ENCODE data around the gene CREG1.

CREG1 gene

GRCh38 chr1:167522246-167522645 is 31.3 kb downstream of the CREG1 start:
- no peaks in the 10 kb centered on the region for H3K9me3 ChIP-seq (ENCODE audit: control insufficient read depth, insufficient read depth, low read length)
- H3K27me3 ChIP-seq (ENCODE audit: control insufficient read depth, low read length): no peaks in the 10 kb centered on the region
- H4K20me1 ChIP-seq (ENCODE audit: control insufficient read depth, insufficient read depth, low read depth, low read length): no peaks in the 10 kb centered on the region
- no peaks in the 10 kb centered on the region for H3K79me2 ChIP-seq (ENCODE audit: control insufficient read depth, low read length)
- H3K4me3 ChIP-seq (ENCODE audit: low read length): no peak overlapping the region
- TF ChIP-seq, protein P1, sequence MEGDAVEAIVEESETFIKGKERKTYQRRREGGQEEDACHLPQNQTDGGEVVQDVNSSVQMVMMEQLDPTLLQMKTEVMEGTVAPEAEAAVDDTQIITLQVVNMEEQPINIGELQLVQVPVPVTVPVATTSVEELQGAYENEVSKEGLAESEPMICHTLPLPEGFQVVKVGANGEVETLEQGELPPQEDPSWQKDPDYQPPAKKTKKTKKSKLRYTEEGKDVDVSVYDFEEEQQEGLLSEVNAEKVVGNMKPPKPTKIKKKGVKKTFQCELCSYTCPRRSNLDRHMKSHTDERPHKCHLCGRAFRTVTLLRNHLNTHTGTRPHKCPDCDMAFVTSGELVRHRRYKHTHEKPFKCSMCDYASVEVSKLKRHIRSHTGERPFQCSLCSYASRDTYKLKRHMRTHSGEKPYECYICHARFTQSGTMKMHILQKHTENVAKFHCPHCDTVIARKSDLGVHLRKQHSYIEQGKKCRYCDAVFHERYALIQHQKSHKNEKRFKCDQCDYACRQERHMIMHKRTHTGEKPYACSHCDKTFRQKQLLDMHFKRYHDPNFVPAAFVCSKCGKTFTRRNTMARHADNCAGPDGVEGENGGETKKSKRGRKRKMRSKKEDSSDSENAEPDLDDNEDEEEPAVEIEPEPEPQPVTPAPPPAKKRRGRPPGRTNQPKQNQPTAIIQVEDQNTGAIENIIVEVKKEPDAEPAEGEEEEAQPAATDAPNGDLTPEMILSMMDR (IDR thresholded peaks at IDR 0.05; ENCODE audit: low read depth, low read length, poor library complexity, severe bottlenecking): no peak
- no peak for TF ChIP-seq EZH2phosphoT487 (IDR thresholded peaks at IDR 0.05; ENCODE audit: borderline replicate concordance, low read length)
- H3K4me2 ChIP-seq (ENCODE audit: low read length): no peak overlapping the region
- no peaks in the 10 kb centered on the region for H3F3A ChIP-seq (ENCODE audit: control insufficient read depth, insufficient read depth)
- H3K27ac ChIP-seq (ENCODE audit: low read depth, low read length): no peak overlapping the region
- H3K36me3 ChIP-seq (ENCODE audit: control insufficient read depth, low read length): no peaks in the 10 kb centered on the region
- H3K9me2 ChIP-seq (replicated peaks; ENCODE audit: control insufficient read depth, low read length): no peaks in the 10 kb centered on the region
- H3K4me1 ChIP-seq (ENCODE audit: control insufficient read depth, low read length): no peaks in the 10 kb centered on the region

- Histone ChIP-seq H3K36me3 (ENCODE audit: control insufficient read depth, low read length) (no peaks in the 10 kb centered on the region), H3F3A (ENCODE audit: control insufficient read depth, insufficient read depth) (no peaks in the 10 kb centered on the region), H3K79me2 (ENCODE audit: control insufficient read depth, low read length) (no peaks in the 10 kb centered on the region), H3K9me3 (ENCODE audit: control insufficient read depth, insufficient read depth, low read length) (no peaks in the 10 kb centered on the region), H3K27me3 (ENCODE audit: control insufficient read depth, low read length) (no peaks in the 10 kb centered on the region), H3K4me3 (ENCODE audit: low read length) (no peak overlapping the region), H3K9me2 (replicated peaks; ENCODE audit: control insufficient read depth, low read length) (no peaks in the 10 kb centered on the region), H3K4me1 (ENCODE audit: control insufficient read depth, low read length) (no peaks in the 10 kb centered on the region), H4K20me1 (ENCODE audit: control insufficient read depth, insufficient read depth, low read depth, low read length) (no peaks in the 10 kb centered on the region), H3K4me2 (ENCODE audit: low read length) (no peak overlapping the region), H3K27ac (ENCODE audit: low read depth, low read length) (no peak overlapping the region)
- no peak for TF ChIP-seq EZH2phosphoT487 (IDR thresholded peaks at IDR 0.05; ENCODE audit: borderline replicate concordance, low read length)
- TF ChIP-seq, protein P1 (IDR thresholded peaks at IDR 0.05; ENCODE audit: low read depth, low read length, poor library complexity, severe bottlenecking): peak; percentile 25
These were observed 32.8 kb downstream of the CREG1 start for GRCh38 chr1:167520711-167521206.

DNA sequence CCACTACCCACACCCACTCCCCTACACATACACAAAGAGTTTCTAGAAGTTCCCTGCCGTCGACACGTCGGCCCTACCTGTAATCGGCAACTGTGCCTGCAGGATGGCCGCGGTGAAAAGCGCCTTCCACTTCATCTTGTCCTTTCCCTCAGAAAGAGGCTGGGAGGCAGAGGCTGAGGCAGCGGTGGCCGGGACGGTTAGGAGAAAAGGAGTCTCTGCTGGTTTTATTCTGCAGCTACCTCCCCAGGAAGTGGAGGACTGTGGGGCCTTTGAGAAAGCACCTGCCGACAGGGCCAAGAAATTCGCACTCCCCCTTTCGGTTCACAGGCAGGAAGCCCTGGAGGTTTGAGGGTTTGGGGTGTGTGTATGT is 35.2 kb downstream of the CREG1 start, which contains the start of gene CD247:
CD247 (minus strand) TSS at position 199 of the 370 bp plus-strand sequence; CDS start at position 135, 64 bp downstream.
- Histone ChIP-seq H3K4me3 (ENCODE audit: low read length) (no peak within 1 kb of the TSS), H3K4me1 (ENCODE audit: control insufficient read depth, low read length) (no peaks in the 10 kb centered on the region), H3F3A (ENCODE audit: control insufficient read depth, insufficient read depth) (no peaks in the 10 kb centered on the region), H3K27ac (ENCODE audit: low read depth, low read length) (no peak within 1 kb of the TSS), H3K9me2 (replicated peaks; ENCODE audit: control insufficient read depth, low read length) (no peaks in the 10 kb centered on the region), H3K27me3 (ENCODE audit: control insufficient read depth, low read length) (no peaks in the 10 kb centered on the region), H3K36me3 (ENCODE audit: control insufficient read depth, low read length) (no peaks in the 10 kb centered on the region), H3K79me2 (ENCODE audit: control insufficient read depth, low read length) (no peaks in the 10 kb centered on the region), H3K4me2 (ENCODE audit: low read length) (no peak within 1 kb of the TSS), H3K9me3 (ENCODE audit: control insufficient read depth, insufficient read depth, low read length) (no peaks in the 10 kb centered on the region), H4K20me1 (ENCODE audit: control insufficient read depth, insufficient read depth, low read depth, low read length) (no peaks in the 10 kb centered on the region)
- TF ChIP-seq, protein P1 (IDR thresholded peaks at IDR 0.05; ENCODE audit: low read depth, low read length, poor library complexity, severe bottlenecking): no peak
- TF ChIP-seq EZH2phosphoT487 (IDR thresholded peaks at IDR 0.05; ENCODE audit: borderline replicate concordance, low read length): no peak
